GM06990 (cell line): ENCODE results near the gene SNX32.

Source experiments
- DNase-seq: peaks from one replicate; pipeline ENCODE4 v3.0.0-alpha.2; 2011; ENCODE audit not compliant: insufficient read length; ENCODE audit errors: extremely low read depth
- H3K27me3 ChIP-seq: replicated peaks from 2 replicates; pipeline ENCODE4 v1.6.0; 2011; ENCODE audit warnings: low read length; ENCODE audit not compliant: control insufficient read depth, insufficient read depth
- H3K36me3 ChIP-seq: 2 replicates; pipeline ENCODE4 v1.5.1; 2011; ENCODE audit warnings: low read length; ENCODE audit not compliant: control insufficient read depth, insufficient read depth
- H3K4me3 ChIP-seq: replicated peaks from 2 replicates; pipeline ENCODE4 v1.5.1; 2011; ENCODE audit warnings: low read depth, mild to moderate bottlenecking, control low read depth, low read length
- CTCF ChIP-seq: IDR thresholded peaks from 2 replicates; pipeline ENCODE4 v1.5.1; 2011; ENCODE audit warnings: low read length, control low read depth, mild to moderate bottlenecking, inconsistent platforms; ENCODE audit not compliant: insufficient read depth, poor library complexity, severe bottlenecking

The SNX32 gene

GRCh38 chr11:65879617-65880016 is 45.9 kb downstream of the SNX32 start, which contains the start of gene CTSW:
TSS of gene CTSW (plus strand) at chr11:65879837. CDS start at chr11:65879855, 18 bp downstream.
- TF ChIP-seq CTCF: no peak
- DNase-seq: no peak
- Histone ChIP-seq H3K36me3 (peaks cover 18% of the 10 kb centered on the region), H3K27me3 (no peaks in the 10 kb centered on the region), H3K4me3 (no peak within 1 kb of the TSS)

GRCh38 chr11:65880027-65880426 is 46.3 kb downstream of the SNX32 start:
- no peak for TF ChIP-seq CTCF

DNA sequence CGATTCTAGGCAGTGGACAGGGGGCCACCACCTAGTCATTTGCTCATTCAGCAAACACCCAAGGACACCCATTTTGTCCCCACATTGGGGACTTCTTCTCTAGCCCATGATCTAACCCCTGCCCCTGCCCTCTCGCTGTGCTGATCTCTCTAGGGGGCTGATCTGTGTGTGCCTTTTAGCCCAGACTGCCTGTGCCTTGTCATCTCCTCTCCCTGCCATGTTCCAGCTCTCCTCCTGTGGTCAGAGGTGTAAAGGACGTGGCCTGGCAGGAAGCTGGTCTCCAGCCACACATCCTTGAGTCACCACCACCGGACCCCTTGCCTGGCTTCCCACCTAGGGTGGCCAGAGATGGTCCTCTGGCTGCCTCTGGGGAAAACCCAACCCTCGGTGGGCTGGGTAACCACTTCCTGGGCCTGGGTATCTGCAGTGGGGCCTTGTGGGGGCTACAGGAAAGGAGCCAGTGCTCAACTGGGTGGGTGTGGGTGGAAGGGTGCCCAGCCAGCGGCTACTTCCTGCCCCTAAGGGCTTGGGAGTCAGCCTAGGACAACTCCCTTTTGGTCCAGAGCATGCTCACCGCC is 47.2 kb downstream of the SNX32 start:
- Histone ChIP-seq H3K27me3 (no peaks in the 10 kb centered on the region), H3K4me3 (no peak overlapping the region), H3K36me3 (peaks cover 27% of the 10 kb centered on the region)
- no peak for DNase-seq
- no peak for TF ChIP-seq CTCF

More at GRCh38 chr11:65880027-65880426, 46.3 kb downstream of the SNX32 start:
- DNase-seq: no peak
- Histone ChIP-seq H3K27me3 (no peaks in the 10 kb centered on the region), H3K4me3 (no peak overlapping the region), H3K36me3 (peaks cover 21% of the 10 kb centered on the region)

DNA sequence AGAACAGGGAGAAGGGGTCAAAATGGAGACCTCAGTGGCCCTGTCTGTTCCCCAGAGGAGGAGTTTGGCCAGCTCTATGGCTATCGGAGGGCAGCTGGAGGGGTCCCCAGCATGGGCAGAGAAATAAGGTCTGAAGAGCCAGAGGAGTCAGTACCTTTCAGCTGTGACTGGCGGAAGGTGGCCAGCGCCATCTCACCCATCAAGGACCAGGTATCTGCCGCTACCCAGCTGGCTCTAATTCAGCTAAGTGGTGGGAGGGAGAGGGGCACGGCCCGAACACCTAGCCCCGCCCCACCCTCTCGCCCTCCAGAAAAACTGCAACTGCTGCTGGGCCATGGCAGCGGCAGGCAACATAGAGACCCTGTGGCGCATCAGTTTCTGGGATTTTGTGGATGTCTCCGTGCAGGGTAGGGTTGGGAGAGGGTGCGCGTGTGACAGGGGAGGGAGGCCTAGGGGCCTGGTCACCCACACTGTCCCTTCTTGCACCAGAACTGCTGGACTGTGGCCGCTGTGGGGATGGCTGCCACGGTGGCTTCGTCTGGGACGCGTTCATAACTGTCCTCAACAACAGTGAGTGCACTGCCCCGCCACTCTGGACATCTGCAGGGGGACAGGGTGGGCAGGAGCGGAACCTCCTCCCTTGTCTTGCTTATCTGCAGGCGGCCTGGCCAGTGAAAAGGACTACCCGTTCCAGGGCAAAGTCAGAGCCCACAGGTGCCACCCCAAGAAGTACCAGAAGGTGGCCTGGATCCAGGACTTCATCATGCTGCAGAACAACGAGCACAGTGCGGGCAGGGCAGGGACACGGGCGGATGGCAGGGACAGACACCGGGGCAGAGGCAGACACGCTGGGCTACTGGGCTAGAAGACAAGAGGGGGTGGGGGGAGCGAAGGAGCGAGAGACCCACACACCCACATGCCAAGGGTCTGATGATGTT is 48.6 kb downstream of the SNX32 start:
- Histone ChIP-seq H3K36me3 (peaks cover 30% of the 10 kb centered on the region), H3K27me3 (no peaks in the 10 kb centered on the region), H3K4me3 (no peak overlapping the region)
- DNase-seq: no peak
- no peak for TF ChIP-seq CTCF

DNA sequence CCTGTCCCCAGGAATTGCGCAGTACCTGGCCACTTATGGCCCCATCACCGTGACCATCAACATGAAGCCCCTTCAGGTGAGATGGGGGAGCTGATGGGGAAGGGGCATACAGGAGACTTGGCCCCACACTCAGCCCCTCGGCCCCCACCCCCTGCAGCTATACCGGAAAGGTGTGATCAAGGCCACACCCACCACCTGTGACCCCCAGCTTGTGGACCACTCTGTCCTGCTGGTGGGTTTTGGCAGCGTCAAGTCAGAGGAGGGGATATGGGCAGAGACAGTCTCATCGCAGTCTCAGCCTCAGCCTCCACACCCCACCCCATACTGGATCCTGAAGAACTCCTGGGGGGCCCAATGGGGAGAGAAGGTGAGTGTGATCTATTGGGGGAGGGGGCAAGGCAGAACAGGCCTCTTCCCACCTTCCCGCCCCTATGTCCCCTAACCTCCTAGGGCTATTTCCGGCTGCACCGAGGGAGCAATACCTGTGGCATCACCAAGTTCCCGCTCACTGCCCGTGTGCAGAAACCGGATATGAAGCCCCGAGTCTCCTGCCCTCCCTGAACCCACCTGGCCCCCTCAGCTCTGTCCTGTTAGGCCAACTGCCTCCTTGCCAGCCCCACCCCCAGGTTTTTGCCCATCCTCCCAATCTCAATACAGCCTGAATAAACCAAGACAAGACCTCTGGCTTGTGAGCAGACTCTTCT is 49.4 kb downstream of the SNX32 start:
- TF ChIP-seq CTCF: no peak
- no peaks in the 10 kb centered on the region for H3K27me3 ChIP-seq
- H3K36me3 ChIP-seq: peaks cover 30% of the 10 kb centered on the region
- H3K4me3 ChIP-seq: no peak overlapping the region
- DNase-seq: no peak
